Fibroblast of skin of right biceps (primary cell): ENCODE results near the gene GPC5.

Source experiments
- DNase-seq: peaks from one replicate; pipeline ENCODE4 v3.0.0-alpha.2; 2013

Gene GPC5

GRCh38 chr13:92054389-92054788, 656.0 kb downstream of the GPC5 start:
- no peak for DNase-seq

GRCh38 chr13:92074658-92075057, 676.2 kb downstream of the GPC5 start:
- DNase-seq = peak; percentile 1

GRCh38 chr13:92097337-92097903, 699.0 kb downstream of the GPC5 start:
- no peak for DNase-seq

- DNase-seq = no peak
Measured at GRCh38 chr13:92101801-92102200, 703.4 kb downstream of the GPC5 start.

- DNase-seq = peak; percentile 40
Measured at GRCh38 chr13:92103689-92104153, 705.3 kb downstream of the GPC5 start.

GRCh38 chr13:92122186-92122853, 723.9 kb downstream of the GPC5 start:
- DNase-seq = peak; percentile 33

- DNase-seq = no peak
Measured at GRCh38 chr13:92126399-92126798, 728.0 kb downstream of the GPC5 start.

GRCh38 chr13:92135509-92135908, 737.1 kb downstream of the GPC5 start:
- no peak for DNase-seq

- DNase-seq = peak; percentile 49
Measured at GRCh38 chr13:92136449-92137155, 738.2 kb downstream of the GPC5 start.

GRCh38 chr13:92137520-92137919, 739.1 kb downstream of the GPC5 start:
- no peak for DNase-seq

GRCh38 chr13:92143766-92144165, 745.3 kb downstream of the GPC5 start:
- no peak for DNase-seq

GRCh38 chr13:92150606-92151005, 752.2 kb downstream of the GPC5 start:
- no peak for DNase-seq

- DNase-seq = peak; percentile 72
Measured at GRCh38 chr13:92158346-92158745, 759.9 kb downstream of the GPC5 start.

GRCh38 chr13:92164822-92165221, 766.4 kb downstream of the GPC5 start:
- DNase-seq = no peak

- DNase-seq = peak; percentile 59
Measured at GRCh38 chr13:92172191-92172590, 773.8 kb downstream of the GPC5 start.

- DNase-seq = no peak
Measured at GRCh38 chr13:92173254-92173653, 774.8 kb downstream of the GPC5 start.

GRCh38 chr13:92175330-92175729, 776.9 kb downstream of the GPC5 start:
- DNase-seq = peak; percentile 68

GRCh38 chr13:92177966-92178365, 779.5 kb downstream of the GPC5 start:
- DNase-seq = no peak

GRCh38 chr13:92179223-92179622, 780.8 kb downstream of the GPC5 start:
- no peak for DNase-seq

- DNase-seq = peak; percentile 41
Measured at GRCh38 chr13:92187378-92187989, 789.1 kb downstream of the GPC5 start.

- DNase-seq = no peak
Measured at GRCh38 chr13:92188574-92188973, 790.2 kb downstream of the GPC5 start.

GRCh38 chr13:92196591-92197256, 798.3 kb downstream of the GPC5 start:
- peak; percentile 8 for DNase-seq

GRCh38 chr13:92197669-92198068, 799.2 kb downstream of the GPC5 start:
- peak; percentile 33 for DNase-seq
